ENCODE results near the gene LRCH1.

DNA sequence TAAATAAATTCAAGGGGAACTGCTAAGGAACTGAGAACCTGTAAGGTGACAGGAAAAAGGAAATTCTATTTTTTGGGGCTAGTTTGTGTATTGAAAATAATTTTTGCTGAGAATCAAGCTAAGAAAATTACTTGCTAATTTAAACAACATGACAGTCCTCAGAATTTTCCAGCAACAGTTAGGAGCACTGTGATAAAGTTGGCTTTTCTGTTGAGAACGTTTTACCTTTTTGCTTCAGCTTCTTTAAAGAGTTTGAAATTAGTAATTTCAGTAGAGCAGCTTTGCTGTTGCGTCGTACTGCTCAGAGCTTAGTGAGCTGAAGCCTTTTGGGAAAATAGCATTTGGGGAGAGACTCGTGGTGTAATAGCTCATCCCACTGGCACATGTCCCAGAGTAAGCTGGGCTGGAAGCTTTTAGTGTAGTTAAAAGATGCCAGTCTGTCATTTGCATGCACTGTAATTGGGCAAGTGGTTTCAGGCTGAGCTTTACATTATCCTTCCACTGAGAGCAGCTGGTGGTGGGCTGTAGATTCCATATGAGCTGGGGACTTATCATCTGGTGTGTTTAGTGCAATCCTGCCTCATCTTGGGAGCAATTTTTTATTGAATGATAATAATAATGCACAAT lies 69.8 kb downstream of the LRCH1 start:
- TF ChIP-seq, protein P1, sequence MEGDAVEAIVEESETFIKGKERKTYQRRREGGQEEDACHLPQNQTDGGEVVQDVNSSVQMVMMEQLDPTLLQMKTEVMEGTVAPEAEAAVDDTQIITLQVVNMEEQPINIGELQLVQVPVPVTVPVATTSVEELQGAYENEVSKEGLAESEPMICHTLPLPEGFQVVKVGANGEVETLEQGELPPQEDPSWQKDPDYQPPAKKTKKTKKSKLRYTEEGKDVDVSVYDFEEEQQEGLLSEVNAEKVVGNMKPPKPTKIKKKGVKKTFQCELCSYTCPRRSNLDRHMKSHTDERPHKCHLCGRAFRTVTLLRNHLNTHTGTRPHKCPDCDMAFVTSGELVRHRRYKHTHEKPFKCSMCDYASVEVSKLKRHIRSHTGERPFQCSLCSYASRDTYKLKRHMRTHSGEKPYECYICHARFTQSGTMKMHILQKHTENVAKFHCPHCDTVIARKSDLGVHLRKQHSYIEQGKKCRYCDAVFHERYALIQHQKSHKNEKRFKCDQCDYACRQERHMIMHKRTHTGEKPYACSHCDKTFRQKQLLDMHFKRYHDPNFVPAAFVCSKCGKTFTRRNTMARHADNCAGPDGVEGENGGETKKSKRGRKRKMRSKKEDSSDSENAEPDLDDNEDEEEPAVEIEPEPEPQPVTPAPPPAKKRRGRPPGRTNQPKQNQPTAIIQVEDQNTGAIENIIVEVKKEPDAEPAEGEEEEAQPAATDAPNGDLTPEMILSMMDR (IDR thresholded peaks at IDR 0.05; ENCODE audit: borderline replicate concordance, extremely low read depth, low read length, poor library complexity, severe bottlenecking) = no peak
- no peak for TF ChIP-seq EZH2 (IDR thresholded peaks at IDR 0.05; ENCODE audit: borderline replicate concordance, low read depth, low read length, severe bottlenecking)
